IPS DF 4.7 (cell line): ENCODE measurements around the gene AKAP13.

Source experiments
- DNase-seq: peaks from one replicate; pipeline ENCODE4 v3.0.0-alpha.2; 2013; ENCODE audit warnings: low spot score; ENCODE audit errors: extremely low read depth

Gene AKAP13

GRCh38 chr15:85444122-85444745 lies 63.8 kb downstream of the AKAP13 start:
- no peak for DNase-seq

GRCh38 chr15:85445361-85445760 lies 65.0 kb downstream of the AKAP13 start:
- no peak for DNase-seq

GRCh38 chr15:85451099-85451700 lies 70.8 kb downstream of the AKAP13 start:
- no peak for DNase-seq

- DNase-seq: no peak
Measured at GRCh38 chr15:85452436-85452835, 72.0 kb downstream of the AKAP13 start.

- no peak for DNase-seq
Measured at GRCh38 chr15:85453144-85453872, 72.9 kb downstream of the AKAP13 start.

- DNase-seq: no peak
Measured at GRCh38 chr15:85454403-85454802, 74.0 kb downstream of the AKAP13 start.

- DNase-seq: no peak
Measured at GRCh38 chr15:85455891-85456290, 75.5 kb downstream of the AKAP13 start.

- no peak for DNase-seq
Measured at GRCh38 chr15:85456798-85457197, 76.4 kb downstream of the AKAP13 start.

- no peak for DNase-seq
Measured at GRCh38 chr15:85457392-85457968, 77.1 kb downstream of the AKAP13 start.

- DNase-seq: no peak
Measured at GRCh38 chr15:85458764-85459163, 78.4 kb downstream of the AKAP13 start.

- no peak for DNase-seq
Measured at GRCh38 chr15:85462029-85462428, 81.6 kb downstream of the AKAP13 start.

- no peak for DNase-seq
Measured at GRCh38 chr15:85463276-85463892, 83.0 kb downstream of the AKAP13 start.

- no peak for DNase-seq
Measured at GRCh38 chr15:85463976-85464375, 83.6 kb downstream of the AKAP13 start.

GRCh38 chr15:85464471-85464870 lies 84.1 kb downstream of the AKAP13 start:
- DNase-seq: no peak

- DNase-seq: no peak
Measured at GRCh38 chr15:85470563-85471271, 90.3 kb downstream of the AKAP13 start.

- DNase-seq: no peak
Measured at GRCh38 chr15:85472349-85472748, 91.9 kb downstream of the AKAP13 start.

GRCh38 chr15:85473455-85473854 lies 93.1 kb downstream of the AKAP13 start:
- no peak for DNase-seq

- DNase-seq: no peak
Measured at GRCh38 chr15:85474700-85475316, 94.4 kb downstream of the AKAP13 start.

GRCh38 chr15:85475317-85475701 lies 94.9 kb downstream of the AKAP13 start:
- no peak for DNase-seq

- DNase-seq: no peak
Measured at GRCh38 chr15:85475711-85476110, 95.3 kb downstream of the AKAP13 start.

GRCh38 chr15:85477061-85477460 lies 96.7 kb downstream of the AKAP13 start:
- DNase-seq: no peak
